H1 (cell line): Measurements from ENCODE around the gene BRPF1. TPM values are rescaled to one million over a fixed set of nuclear protein-coding genes. Genes with fewer than 3 reads are reported as not detected.

Experiments
- GABPA ChIP-seq: IDR thresholded peaks from 2 replicates; pipeline ENCODE4 v1.6.1; 2011; ENCODE audit warnings: mild to moderate bottlenecking, low read length, moderate library complexity, borderline replicate concordance; ENCODE audit not compliant: insufficient read depth
- POLR2AphosphoS5 ChIP-seq: IDR thresholded peaks from 2 replicates; pipeline ENCODE4 v1.6.1; 2011; ENCODE audit warnings: low read depth, low read length
- SAP30 ChIP-seq: fragments of 300-600 bp; sonication (generic); IDR thresholded peaks from 2 replicates; pipeline ENCODE4 v1.7.1; 2012; ENCODE audit warnings: low read length, moderate library complexity, mild to moderate bottlenecking, inconsistent platforms; ENCODE audit not compliant: insufficient read depth, insufficient replicate concordance
- SIN3A ChIP-seq, 2 experiments: IDR thresholded peaks in 1 of 2; conservative IDR thresholded peaks in 1 of 2; 2 replicates each; pipeline ENCODE4 v1.6.1; 2011 to 2012; ENCODE audit warnings: low read length in 2 of 2, improper control_type of control experiment in 1 of 2, low read depth in 1 of 2, mild to moderate bottlenecking in 1 of 2
- TAF7 ChIP-seq: optimal IDR thresholded peaks from 2 replicates; pipeline ENCODE3; 2011; ENCODE audit warnings: low read depth, mild to moderate bottlenecking, inconsistent platforms, low read length, moderate library complexity, borderline replicate concordance
- polyA plus RNA-seq, 7 experiments: library from polyadenylated mRNA; depleted of rRNA in 3 of 7; stranded (reverse) in 5 of 7; unstranded in 2 of 7; fragments of >200 nt in 5 of 7; fragments of 200-250 nt in 2 of 7; gene quantifications; 1 replicate in 5 of 7; 2 replicates in 1 of 7; 4 replicates in 1 of 7; pipeline versions ENCODE4 v1.2.1 to v1.2.3, GENCODE V29; 2011 to 2013; ENCODE audit warnings: missing spikeins in 2 of 7, mixed read lengths in 2 of 7
- total RNA-seq: library from RNA; stranded (reverse); fragmentation: NEBNext Ultra II Directional; extraction: Animal tissue kit (Norgen Biotek cat#: 25700); gene quantifications from 2 replicates; pipeline ENCODE4 v1.2.1, GENCODE V29; 2021

The BRPF1 gene
- total and polyA plus RNA-seq, 2 of the 8 experiments (the other 6 are each of a cell fraction or from before 2014, with no cell fraction given) = 11.3 to 21.7 TPM

GRCh38 chr3:9791790-9792404, 60.4 kb downstream of the BRPF1 start (continued):
- TF ChIP-seq POLR2AphosphoS5 (no peak), SIN3A (conservative IDR thresholded peaks at IDR 0.05 in 1 of 2, IDR thresholded peaks at IDR 0.05 in 1 of 2; ENCODE audit: low read depth in 1 of 2, low read length in 2 of 2) (no peak), GABPA (no peak), TAF7 (no peak), SAP30 (no peak)
